HG02943 (cell line): Measurements from ENCODE around the gene SLFN14.
"Not testable (repeated sequence)": the region's sequence is repeated elsewhere in the genome, so short reads cannot be mapped to it uniquely, and the experiment has no call there.

ENCODE experiments used
- ATAC-seq: cut with Tn5 transposase; IDR thresholded peaks from one replicate; pipeline ENCODE4 v1.9.1; 2021; ENCODE audit warnings: mild to moderate bottlenecking, low read depth, moderate library complexity; ENCODE audit not compliant: unreplicated experiment

The SLFN14 gene

GRCh38 chr17:35529326-35529725 is 31.3 kb downstream of the SLFN14 start:
- ATAC-seq: not testable (repeated sequence)

GRCh38 chr17:35523296-35523695 is 37.3 kb downstream of the SLFN14 start:
- no peak for ATAC-seq

GRCh38 chr17:35521654-35522256 is 38.9 kb downstream of the SLFN14 start:
- not testable (repeated sequence) for ATAC-seq

GRCh38 chr17:35521150-35521549 is 39.5 kb downstream of the SLFN14 start:
- ATAC-seq: no peak

GRCh38 chr17:35519906-35520442 is 40.6 kb downstream of the SLFN14 start:
- no peak for ATAC-seq

- ATAC-seq: no peak
Measured at GRCh38 chr17:35519439-35519838, 41.2 kb downstream of the SLFN14 start.

- ATAC-seq: not testable (repeated sequence)
Measured at GRCh38 chr17:35518431-35518830, 42.2 kb downstream of the SLFN14 start.

GRCh38 chr17:35515027-35515426 is 45.6 kb downstream of the SLFN14 start:
- no peak for ATAC-seq

- no peak for ATAC-seq
Measured at GRCh38 chr17:35514564-35514963, 46.1 kb downstream of the SLFN14 start.
